Mammary epithelial cell (primary cell): ENCODE data around the gene PLXNA4.

Source experiments
- EZH2 ChIP-seq: IDR thresholded peaks from 2 replicates; pipeline ENCODE4 v1.6.1; 2012; ENCODE audit warnings: low read length, inconsistent platforms, borderline replicate concordance
- TF ChIP-seq, protein P1 (sequence below), 2 donors: IDR thresholded peaks in 1 of 2; conservative IDR thresholded peaks in 1 of 2; 2 replicates each; pipeline ENCODE4 v1.5.1; 2011 to 2012; ENCODE audit warnings: inconsistent platforms in 2 of 2, low read length in 2 of 2, mild to moderate bottlenecking in 2 of 2, control low read depth in 1 of 2, low read depth in 1 of 2; ENCODE audit not compliant: insufficient read depth in 1 of 2; ENCODE audit errors: extremely low read depth in 1 of 2

DNA sequence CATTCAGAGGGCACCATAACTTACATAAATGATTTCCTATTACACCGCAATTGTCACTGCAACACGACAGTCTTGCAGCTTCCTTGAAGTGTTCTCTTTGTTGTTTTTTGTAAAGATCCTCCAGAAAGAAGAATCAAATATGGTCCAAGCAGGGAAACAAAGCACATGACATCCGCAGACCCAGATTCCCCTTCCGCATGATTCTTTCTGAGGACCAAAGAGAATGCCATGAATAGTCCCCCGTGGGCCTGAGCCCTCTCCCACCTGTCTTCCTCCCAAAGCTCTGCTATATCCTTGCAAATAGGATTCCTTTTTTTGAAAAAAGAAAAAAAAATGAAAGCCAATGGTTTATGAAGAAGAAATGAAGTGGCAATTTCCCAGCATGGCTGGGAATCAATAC, 10.8 kb downstream of the PLXNA4 start:
- TF ChIP-seq EZH2, result no peak
- TF ChIP-seq, protein P1, sequence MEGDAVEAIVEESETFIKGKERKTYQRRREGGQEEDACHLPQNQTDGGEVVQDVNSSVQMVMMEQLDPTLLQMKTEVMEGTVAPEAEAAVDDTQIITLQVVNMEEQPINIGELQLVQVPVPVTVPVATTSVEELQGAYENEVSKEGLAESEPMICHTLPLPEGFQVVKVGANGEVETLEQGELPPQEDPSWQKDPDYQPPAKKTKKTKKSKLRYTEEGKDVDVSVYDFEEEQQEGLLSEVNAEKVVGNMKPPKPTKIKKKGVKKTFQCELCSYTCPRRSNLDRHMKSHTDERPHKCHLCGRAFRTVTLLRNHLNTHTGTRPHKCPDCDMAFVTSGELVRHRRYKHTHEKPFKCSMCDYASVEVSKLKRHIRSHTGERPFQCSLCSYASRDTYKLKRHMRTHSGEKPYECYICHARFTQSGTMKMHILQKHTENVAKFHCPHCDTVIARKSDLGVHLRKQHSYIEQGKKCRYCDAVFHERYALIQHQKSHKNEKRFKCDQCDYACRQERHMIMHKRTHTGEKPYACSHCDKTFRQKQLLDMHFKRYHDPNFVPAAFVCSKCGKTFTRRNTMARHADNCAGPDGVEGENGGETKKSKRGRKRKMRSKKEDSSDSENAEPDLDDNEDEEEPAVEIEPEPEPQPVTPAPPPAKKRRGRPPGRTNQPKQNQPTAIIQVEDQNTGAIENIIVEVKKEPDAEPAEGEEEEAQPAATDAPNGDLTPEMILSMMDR (conservative IDR thresholded peaks at IDR 0.05 in 1 of 2, IDR thresholded peaks at IDR 0.05 in 1 of 2; ENCODE audit: extremely low read depth in 1 of 2, insufficient read depth in 1 of 2, low read depth in 1 of 2, low read length in 2 of 2), result no peak
